KOPT-K1 (cell line): Measurements from ENCODE around the gene EFCAB7.

Source experiments
- H3K27ac ChIP-seq: fragments of 200-600 bp; sonication (generic); 2 replicates; pipeline ENCODE4 v1.5.1; 2016; ENCODE audit warnings: antibody characterized with exemption, mild to moderate bottlenecking, low read depth, low read length; ENCODE audit not compliant: poor library complexity, severe bottlenecking
- H3K36me3 ChIP-seq: fragments of 200-600 bp; sonication (generic); 2 replicates; pipeline ENCODE4 v1.5.1; 2017; ENCODE audit warnings: antibody characterized with exemption, mild to moderate bottlenecking, low read length, moderate library complexity; ENCODE audit not compliant: insufficient read depth
- H3K9me3 ChIP-seq: fragments of 200-600 bp; sonication (generic); 2 replicates; pipeline ENCODE4 v1.5.1; 2017; ENCODE audit warnings: antibody characterized with exemption, low read length, mild to moderate bottlenecking; ENCODE audit not compliant: insufficient read depth, poor library complexity, severe bottlenecking

The EFCAB7 gene

GRCh38 chr1:63607322-63607721 lies 84.0 kb downstream of the EFCAB7 start:
- no peaks in the 10 kb centered on the region for H3K36me3 ChIP-seq
- H3K9me3 ChIP-seq = no peaks in the 10 kb centered on the region
- no peak overlapping the region for H3K27ac ChIP-seq

- Histone ChIP-seq H3K9me3 (no peaks in the 10 kb centered on the region), H3K36me3 (no peaks in the 10 kb centered on the region), H3K27ac (no peak overlapping the region)
Observed at GRCh38 chr1:63611231-63611630, 87.9 kb downstream of the EFCAB7 start.

DNA sequence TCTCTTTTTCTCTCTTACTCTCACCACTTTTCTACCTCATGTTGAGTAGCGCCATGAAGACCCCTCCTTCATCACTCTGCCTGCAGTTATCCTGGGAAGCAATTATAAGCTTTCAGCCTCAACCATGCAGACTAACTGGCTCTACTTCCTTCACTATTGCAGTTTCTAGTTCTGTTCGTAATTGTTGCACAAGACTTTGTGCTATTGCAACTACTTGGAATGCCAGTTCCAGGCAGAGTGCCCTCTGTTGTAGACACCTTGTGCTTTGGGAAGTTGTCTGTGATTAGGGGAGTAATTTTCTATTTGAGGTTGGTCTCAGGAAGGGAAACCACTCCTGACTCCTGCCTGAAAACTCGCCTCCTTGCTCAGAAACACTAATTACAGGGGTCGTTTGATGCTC lies 89.2 kb downstream of the EFCAB7 start:
- Histone ChIP-seq H3K9me3 (no peaks in the 10 kb centered on the region), H3K27ac (no peak overlapping the region)

GRCh38 chr1:63612971-63613370 lies 89.6 kb downstream of the EFCAB7 start:
- no peaks in the 10 kb centered on the region for H3K36me3 ChIP-seq
- H3K27ac ChIP-seq = no peak overlapping the region
- H3K9me3 ChIP-seq = no peaks in the 10 kb centered on the region

More for the DNA sequence above, 89.2 kb downstream of the EFCAB7 start:
- no peaks in the 10 kb centered on the region for H3K36me3 ChIP-seq

- no peak overlapping the region for H3K27ac ChIP-seq
- H3K36me3 ChIP-seq = no peaks in the 10 kb centered on the region
Observed at GRCh38 chr1:63615768-63616420, 92.6 kb downstream of the EFCAB7 start.

GRCh38 chr1:63617450-63617849 lies 94.1 kb downstream of the EFCAB7 start:
- Histone ChIP-seq H3K36me3 (no peaks in the 10 kb centered on the region), H3K27ac (no peak overlapping the region), H3K9me3 (no peaks in the 10 kb centered on the region)

More at GRCh38 chr1:63615768-63616420, 92.6 kb downstream of the EFCAB7 start:
- no peaks in the 10 kb centered on the region for H3K9me3 ChIP-seq

- Histone ChIP-seq H3K9me3 (no peaks in the 10 kb centered on the region), H3K27ac (no peak overlapping the region), H3K36me3 (no peaks in the 10 kb centered on the region)
Observed at GRCh38 chr1:63618011-63618410, 94.7 kb downstream of the EFCAB7 start.

- H3K9me3 ChIP-seq = no peaks in the 10 kb centered on the region
- H3K36me3 ChIP-seq = no peaks in the 10 kb centered on the region
- H3K27ac ChIP-seq = no peak overlapping the region
Observed at GRCh38 chr1:63619558-63619957, 96.2 kb downstream of the EFCAB7 start.

DNA sequence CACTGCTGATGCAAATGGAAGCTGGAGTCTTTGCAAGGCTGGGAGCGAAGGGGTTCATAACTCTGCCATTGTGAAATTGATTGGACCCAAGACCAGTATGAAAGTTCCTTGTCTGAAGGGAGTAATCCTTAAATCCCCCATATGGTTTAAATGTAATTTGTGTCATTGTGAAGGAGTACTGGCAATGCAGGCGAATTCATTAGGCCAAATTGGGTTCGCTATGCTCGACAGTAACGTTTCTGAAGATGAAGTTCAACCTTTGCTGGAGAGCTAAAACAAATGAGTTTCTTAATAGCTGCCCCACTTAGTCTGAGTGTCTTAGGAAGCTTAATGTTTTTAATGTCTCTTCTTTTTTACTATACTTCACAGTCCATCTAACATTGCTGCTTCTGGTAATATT lies 97.3 kb downstream of the EFCAB7 start:
- Histone ChIP-seq H3K27ac (no peak overlapping the region), H3K36me3 (no peaks in the 10 kb centered on the region), H3K9me3 (no peaks in the 10 kb centered on the region)

DNA sequence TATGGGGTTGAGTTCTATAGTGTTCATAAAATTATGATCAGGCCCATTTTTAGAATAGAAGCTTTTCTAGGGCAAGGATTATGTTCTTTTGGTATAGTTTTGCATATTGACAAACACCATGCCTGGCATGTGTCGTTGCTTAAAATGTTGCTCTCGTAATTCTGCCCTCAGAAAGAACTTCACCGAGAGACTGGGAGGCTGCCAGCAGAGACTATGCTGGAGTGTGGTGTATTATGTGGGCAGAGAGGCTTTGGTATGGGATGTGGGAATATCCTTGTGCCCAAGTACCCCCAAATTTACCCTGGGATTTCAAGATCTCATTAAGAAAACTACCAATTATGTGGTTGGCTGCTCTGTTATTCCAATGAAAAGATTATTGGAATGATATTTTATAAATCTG lies 97.8 kb downstream of the EFCAB7 start:
- no peaks in the 10 kb centered on the region for H3K36me3 ChIP-seq

DNA sequence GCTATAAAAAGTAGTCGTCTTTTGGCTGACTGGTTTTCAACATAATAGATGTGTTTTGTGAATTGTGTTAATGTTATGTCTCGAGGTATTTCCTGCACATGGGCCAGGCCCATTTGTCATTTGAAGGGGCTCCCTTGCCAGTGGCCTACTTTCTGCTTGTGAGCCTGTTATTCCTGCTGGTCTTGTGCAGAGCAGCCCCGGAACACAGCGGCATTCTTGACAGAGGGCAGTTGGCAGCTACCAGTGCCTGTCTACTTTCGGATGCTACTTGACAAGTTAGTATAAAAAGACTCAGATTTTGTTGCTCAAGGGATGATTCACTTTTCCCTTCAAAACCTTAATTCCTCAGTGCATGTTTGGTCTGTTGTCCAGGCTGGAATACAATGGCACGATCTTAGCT lies 98.4 kb downstream of the EFCAB7 start:
- no peaks in the 10 kb centered on the region for H3K36me3 ChIP-seq
- no peaks in the 10 kb centered on the region for H3K9me3 ChIP-seq
- no peak overlapping the region for H3K27ac ChIP-seq

More for the DNA sequence above, 97.8 kb downstream of the EFCAB7 start:
- no peaks in the 10 kb centered on the region for H3K9me3 ChIP-seq
- no peak overlapping the region for H3K27ac ChIP-seq
